GM18505 (cell line): Measurements from ENCODE around the gene CYP1A2.
A peak's percentile ranks its signal among the peaks of the same experiment; 100 is the strongest.

Experiments
- ATAC-seq: cut with Tn5 transposase; IDR thresholded peaks from one replicate; pipeline ENCODE4 v1.9.1; 2021; ENCODE audit not compliant: unreplicated experiment
- POLR2A ChIP-seq: IDR thresholded peaks from 4 replicates; pipeline ENCODE4 v1.6.1; 2011; ENCODE audit warnings: borderline replicate concordance; ENCODE audit not compliant: insufficient read depth, insufficient read length; ENCODE audit errors: extremely low read depth

Gene CYP1A2

DNA sequence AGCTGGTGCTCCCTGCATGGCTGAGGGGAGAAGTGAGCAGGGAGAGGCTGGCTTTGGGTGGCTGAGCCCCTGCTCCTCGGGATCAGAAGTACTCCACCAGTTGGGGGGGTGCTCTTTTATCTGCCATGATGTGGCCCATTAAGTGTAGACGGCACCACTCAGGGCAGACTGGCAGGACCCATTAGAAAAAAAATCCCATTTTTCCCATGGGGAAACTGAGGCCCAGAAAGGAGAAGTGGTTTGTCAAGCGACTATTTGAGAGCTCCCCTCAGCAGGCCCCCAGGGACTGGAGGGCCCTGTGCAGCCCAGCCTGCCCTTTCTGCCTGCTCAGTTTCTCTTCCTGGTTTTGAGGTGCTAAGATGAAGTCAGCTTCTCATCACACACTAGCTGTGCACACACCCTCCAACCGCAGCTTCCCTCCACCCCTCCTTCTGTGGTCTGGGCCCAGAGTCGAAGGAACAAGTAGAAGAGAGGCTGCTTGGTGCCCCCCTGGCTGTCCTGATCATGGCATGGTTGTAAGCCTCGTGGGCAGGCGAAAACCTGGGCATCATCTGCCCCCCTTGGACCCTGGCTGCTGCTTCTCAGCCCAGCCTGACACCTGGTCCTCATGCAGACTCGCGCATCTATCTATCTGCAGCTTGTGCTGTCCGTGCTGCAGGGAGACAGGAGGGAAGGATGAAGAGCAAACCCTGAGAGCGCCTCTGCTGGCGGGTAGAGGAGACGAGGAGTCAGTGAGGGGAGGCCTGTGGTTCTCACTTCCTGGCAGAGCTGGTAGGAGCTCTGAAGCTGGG is 38.8 kb downstream of the CYP1A2 start:
- peak; percentile 67 for TF ChIP-seq POLR2A
- peak; percentile 42 for ATAC-seq

DNA sequence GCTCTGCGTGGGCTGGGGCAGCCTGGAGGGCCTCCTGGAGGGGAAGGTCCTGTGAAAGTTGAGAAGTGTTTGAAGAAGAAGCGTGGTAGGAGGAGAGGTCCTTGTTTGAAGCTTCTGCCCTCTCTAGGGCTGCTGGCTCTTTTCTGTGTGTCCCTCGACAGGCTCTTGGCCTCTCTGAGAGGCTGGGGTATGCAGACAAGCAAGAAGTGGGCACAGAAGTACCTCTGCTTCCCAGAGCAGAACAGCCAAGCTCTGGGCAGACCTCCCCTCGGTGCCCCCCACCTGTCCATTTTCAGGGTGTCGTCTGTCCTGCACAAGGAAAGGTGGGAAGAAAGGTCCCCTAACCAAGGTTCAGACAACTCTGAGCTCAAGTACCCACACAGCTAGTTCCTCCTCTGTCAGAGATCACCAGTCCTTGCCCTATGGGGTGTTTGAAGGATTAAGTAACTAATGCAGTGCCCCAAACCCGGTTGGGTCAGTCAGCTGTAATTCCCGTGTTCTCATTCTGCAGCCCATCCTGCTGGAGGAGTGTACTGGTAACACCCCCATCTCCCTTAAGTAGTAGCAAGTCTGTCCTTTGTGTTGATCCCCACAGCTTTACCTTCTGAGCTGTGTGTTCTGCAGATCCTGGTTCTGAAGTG is 39.5 kb downstream of the CYP1A2 start:
- no peak for ATAC-seq
- peak; percentile 3 for TF ChIP-seq POLR2A

DNA sequence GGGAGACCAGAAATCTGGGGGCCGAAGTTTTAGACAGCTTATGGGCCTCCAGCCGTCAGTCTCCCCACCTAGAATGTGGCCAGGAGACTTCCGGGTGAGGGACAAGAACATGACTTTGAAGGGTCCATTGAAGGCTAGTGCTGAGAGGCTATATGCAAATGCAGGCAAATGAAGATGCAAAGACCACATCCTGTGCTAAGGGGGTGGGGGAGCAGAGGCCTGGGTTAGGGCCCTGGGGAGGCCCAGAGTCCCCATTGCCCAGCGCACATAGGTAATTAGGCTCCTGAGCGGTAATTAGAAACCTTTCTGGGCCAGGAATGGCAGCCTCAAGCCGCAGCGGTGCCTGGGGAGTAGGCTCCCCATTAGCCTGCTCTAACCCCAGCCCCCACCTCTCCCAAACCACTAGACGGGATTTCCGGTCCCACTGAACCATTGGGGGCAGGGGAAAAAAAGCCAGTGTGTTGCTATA is 40.1 kb downstream of the CYP1A2 start:
- peak; percentile 92 for TF ChIP-seq POLR2A
- no peak for ATAC-seq

DNA sequence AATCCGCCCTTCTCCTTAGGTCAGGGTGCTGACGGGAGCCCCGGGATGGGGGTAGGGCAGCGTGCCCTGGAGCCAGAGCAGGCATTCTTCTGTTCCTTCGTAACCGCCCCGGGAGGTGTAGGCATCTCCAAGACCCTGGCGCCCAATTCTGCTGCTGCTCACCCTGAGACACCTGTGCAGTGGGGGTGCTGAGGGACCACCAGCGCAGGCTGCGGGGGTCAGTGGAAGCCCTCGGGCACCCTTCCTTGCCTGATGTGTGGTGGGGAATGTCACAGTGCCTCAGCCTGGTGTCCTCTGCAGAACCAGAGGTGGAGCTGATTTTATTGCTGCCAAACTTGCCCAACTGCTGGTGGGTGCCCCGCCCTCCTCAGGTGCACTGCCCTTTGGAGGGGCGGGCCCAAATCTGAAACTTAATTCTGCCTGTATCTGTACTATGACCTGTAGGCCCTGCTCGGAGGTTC is 40.6 kb downstream of the CYP1A2 start:
- ATAC-seq = no peak
- TF ChIP-seq POLR2A = peak; percentile 74

DNA sequence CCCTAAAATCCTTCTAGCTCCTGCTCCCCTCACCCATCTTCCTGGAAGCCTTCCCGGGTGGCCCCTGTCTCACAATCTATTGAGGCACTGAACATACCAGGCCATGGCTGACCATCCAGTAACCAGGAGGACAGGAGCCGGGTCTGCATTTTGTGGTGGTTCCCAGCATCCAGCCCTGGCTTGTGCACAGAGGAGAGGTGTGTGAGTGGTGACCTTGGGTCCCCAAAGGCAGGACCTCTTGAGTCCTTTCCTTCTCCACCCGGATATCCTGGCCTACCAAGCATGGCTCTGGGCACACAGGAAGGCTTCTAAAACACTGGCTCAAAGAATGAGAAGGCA is 41.1 kb downstream of the CYP1A2 start:
- TF ChIP-seq POLR2A = no peak
- ATAC-seq = no peak

DNA sequence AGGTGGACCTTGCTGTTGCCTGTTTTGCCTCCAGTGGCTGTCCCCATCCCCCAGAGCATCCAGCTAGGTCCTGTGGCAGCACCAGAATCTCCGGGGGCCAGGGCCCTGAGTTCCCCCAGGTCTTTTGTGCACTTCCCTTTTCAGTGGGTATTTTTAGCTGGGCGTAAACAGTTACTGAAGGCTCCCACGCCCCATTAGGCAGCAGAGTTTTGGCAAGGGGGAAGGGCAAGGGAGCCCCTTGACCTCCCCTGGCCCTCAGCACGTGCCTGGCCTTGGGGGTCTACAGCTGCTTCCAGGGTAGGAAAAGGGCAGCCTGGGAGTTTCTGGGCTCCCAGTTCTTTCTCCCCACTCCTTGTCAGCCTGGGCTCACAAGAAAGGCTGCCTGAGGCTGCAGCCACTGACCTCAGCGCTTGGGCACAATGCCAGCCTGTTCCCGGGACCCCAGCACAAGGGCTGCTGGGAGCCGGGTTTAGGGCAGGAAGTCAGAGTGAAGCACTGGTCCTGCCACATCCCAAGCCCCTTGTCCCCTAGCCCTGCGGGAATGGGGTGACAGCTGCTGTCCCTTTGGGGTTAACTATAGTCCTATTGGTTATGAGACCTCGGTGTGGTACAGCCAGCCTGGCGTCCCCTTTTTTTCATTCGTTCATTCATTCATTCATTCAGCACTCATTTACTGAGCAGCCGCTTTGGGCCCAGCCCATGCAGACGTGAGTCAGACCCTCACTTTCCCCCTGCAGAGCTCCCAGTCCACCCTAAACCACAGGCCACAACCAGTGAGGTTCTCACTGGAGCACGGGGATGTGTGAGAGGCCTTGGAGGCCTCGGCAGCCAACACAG is 41.7 kb downstream of the CYP1A2 start:
- no peak for ATAC-seq
- peak; percentile 53 for TF ChIP-seq POLR2A

DNA sequence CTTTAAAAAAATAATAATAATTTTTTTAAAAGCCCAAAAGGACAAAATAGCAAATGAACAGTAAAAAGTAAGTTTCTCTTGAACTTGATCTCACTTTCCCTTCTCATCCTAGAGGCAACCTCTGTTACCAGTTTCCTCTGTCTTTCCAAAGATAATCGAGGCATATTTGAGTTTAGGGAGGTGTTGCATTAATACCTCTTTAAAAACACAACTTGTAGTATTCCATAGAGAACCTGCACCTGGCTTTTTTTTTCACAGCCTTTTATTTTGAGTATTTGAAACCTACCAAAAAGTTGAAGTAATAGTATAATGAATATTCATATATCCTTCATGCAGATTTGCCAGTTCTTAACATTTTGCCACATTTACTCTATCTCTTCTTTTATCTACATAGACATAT is 42.4 kb downstream of the CYP1A2 start:
- ATAC-seq = no peak

DNA sequence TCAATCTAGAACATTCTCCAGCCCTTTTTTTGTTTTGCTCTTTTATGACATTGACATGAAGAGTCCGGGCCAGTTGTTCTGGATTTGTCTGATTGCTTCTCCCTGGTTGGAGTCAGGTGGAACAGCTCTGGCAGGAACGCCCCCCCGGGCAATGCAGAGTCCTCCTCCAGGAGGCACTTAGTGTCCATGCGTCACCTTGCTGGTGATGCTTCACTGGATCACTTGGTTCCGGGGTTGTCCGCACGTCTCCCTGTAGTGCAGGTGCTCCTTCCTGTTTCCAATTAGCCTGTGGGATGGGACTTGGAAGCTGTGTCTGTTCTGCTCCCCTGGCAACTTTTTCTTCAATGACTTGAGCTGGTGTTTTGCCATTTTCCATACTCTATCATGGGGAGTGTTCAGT is 43.0 kb downstream of the CYP1A2 start:
- no peak for TF ChIP-seq POLR2A
- no peak for ATAC-seq

More for the DNA sequence above, 42.4 kb downstream of the CYP1A2 start:
- TF ChIP-seq POLR2A = no peak

DNA sequence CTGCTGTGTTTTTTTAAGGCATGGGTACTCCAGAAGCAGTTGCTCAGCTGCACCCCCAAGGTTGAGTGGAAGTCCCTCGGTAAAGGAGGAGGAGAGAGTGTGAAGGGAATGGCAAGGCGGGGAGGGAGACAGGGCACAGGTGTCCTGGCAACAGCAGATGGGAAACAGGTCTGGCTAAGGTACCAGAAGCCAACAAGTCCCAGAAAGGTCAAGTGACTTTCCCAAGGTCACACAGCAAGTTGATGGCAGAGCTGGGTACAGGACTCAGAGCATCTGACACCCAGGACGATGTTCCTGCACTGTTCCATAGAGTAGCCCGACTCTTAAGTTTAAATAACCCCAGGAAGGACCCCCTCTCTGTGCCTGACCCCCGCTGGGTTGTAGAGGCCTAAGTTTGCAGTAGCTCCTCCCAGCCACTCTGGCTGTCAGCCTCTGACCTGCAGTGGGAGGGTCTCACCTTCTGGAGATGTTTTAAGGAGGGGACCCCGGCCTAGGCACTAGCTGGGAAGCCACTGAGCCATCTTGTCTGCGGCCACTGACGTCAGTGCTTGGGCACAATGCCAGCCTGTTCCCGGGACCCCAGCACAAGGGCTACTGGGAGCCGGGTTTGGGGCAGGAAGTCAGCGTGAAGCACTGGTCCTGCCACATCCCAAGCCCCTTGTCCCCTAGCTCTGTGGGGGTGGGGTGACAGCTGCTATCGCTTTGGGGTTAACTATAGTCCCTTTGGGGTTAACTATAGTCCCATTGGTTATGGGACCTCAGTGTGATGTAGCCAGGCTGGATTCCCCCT is 43.8 kb downstream of the CYP1A2 start:
- no peak for TF ChIP-seq POLR2A
- no peak for ATAC-seq

DNA sequence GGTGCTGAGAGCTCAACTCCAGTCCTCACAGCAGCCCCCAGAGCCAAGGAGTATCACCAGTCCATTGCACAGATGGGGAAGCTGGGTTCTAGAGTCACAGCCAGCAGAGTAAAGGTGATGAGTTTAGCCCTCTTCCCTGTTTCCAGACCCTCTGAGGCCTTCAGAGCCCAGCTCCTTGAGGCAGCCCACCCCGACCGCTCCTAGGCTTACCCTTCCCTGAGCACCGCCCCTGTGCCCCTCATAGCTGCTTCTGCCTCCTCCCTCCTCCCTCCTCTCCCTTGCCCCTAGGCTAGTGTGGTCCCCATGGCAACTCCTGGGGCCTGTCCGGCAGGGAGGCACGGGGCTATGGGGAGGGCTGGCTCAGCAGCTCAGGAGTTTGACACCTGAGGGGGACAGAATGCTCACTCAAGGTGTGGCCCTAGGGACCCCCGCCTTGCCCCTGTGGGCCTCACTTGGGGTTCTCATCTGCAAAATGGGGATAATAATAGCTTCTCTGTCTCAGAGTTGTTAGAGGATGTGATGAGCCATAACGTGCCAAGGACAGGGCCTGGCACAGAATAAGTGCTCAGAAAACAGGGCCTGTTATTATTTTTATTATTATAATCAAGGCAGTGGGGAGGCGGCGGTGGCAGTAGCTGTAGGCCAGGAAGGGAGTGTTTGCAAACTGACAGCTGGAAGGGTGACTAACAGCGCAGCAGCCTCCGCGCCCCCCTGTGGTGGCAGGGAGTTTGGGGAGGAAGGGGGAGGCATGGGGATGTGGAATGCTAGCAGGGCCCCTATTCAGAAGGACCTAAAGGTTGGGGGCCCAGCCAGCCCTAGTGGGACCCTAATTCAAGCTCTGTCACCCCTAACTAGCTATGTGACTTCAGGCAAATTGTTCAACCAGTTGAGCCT is 44.7 kb downstream of the CYP1A2 start:
- ATAC-seq = no peak
- no peak for TF ChIP-seq POLR2A

DNA sequence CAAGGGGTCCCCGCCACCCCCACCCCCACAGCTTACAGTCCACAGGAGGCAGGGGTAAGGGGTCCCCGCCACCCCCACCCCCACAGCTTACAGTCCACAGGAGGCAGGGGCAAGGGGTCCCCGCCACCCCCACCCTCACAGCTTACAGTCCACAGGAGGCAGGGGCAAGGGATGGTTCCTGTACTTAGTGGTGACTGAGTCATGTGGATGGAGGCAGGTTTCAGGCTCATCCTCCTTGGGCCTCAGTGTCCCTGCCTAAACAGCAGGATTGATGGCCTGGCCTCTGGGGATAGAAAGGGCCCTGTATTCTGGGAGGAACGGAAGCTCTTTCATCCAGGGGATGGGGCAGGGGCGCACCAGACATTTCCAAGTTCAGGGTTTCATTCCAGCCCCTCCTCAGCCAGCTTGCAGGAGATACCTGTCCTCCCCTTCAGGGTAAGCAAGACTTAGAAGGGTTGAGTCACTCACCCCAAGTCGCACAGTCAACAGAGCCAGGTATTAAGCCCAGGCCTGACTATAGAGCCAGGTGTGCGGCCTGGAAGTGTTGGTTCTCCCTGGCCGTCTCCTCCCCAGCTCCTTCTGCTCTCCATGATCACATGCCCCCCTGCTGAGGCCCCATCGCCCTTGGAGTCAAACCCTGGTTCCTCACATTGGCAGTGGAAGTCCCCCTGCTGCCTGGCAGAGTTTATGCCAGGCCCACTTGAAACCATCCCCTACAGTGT is 45.8 kb downstream of the CYP1A2 start:
- TF ChIP-seq POLR2A = no peak
- ATAC-seq = no peak

DNA sequence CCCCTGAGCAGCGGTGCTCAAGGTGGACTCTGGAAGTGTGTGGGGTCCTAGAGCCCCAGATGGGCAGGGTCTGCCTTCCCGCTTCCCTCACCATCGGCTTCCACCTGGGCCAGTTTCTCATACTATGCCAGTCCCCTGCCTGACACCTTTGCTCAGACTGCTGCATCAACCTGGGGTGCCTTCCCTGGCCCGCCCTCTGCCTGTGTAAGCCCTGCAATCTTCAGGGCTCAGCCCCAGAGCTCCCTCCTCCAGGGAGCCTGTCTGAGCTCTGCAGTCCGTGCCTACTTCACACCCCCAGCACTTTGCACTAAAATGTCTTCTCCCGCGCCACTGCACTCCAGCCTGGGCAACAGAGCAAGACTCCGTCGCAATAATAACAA is 46.3 kb downstream of the CYP1A2 start:
- TF ChIP-seq POLR2A = no peak
- no peak for ATAC-seq
